HG03095 (cell line): ENCODE measurements around the gene MTHFR.

Experiments
- ATAC-seq: cut with Tn5 transposase; IDR thresholded peaks from one replicate; pipeline ENCODE4 v1.9.1; 2021; ENCODE audit warnings: moderate library complexity; ENCODE audit not compliant: unreplicated experiment

Gene MTHFR

DNA sequence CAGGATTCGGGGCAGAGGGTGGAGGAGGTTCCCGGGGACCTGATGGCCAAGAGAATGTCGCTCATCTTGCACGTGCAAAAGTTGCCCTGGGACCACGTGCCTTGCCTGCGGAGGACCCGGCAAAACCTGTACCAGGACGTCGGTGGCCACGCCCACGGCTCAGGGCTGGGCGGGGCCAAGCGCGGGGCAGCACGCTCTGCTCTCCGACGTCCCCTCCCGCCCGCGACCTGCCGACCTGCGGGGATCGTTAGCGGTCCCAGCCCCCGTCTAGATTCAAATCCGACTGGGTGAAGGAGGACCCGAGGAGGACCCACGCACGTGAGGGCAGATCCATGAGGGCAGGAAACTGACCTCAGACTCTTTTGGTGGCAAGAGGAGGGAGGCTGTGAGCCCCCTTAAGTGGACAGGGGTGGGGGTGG is 43.8 kb downstream of the MTHFR start, which contains the start of gene C1orf167:
Gene C1orf167 (plus strand): TSS at position 206 of the 419 bp plus-strand sequence. CDS start 2,208 bp downstream, outside the sequence.
- ATAC-seq = no peak

DNA sequence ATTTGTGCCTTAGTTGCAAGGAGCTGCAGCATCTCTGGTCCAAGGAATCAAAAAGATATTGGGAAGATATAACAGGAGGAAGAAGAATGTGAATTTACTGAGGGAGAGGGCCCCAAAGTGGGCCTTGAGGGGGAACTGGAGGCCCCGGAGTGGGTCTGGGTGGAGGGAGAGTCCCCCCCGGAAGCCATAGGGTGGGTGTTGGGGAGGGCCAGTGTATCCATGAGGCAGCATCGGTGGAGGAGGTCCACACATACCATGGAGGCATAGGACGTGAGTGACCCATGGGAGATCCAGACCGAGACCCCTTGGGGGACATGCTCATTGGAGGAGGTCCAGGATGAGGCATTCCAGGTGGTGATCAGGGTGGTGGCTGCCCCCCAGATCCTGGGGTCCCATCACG is 44.5 kb downstream of the MTHFR start:
- ATAC-seq = no peak

DNA sequence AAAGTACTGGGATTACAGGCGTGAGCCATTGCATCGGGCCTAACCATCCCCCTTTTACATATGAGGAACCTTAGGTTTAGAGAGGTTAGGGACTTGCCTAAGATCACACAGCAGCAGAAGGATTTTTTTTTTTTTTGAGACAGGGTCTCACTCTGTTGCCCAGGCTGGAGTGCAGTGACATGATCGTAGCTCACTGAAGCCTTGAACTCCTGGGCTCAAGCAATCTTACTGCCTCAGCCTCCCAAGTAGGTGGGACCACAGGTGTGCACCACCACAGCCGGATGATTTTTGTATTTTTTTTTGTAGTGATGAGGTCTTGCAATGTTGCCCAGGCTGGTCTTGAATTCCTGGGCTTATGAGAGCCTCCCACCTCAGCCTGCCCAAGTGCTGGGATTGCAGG is 46.0 kb downstream of the MTHFR start:
- no peak for ATAC-seq

DNA sequence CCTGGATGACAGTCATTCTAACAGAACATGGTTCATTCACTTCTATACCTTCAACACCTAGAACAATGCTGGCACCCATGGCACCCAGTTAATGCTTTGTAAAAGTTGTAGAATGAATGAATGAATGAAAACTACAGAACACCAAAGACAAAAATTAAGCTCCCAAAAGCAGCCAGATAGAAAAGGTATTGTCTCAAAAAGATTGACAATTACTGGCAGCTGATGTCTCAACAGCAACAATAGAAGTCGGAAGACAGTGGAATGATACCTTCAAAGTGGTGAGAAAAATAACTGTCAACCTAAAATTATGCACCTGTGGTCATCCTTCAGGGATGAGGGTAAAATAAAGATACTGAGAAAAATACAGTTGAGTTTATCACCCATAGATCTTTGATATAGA is 48.7 kb downstream of the MTHFR start:
- ATAC-seq = no peak

DNA sequence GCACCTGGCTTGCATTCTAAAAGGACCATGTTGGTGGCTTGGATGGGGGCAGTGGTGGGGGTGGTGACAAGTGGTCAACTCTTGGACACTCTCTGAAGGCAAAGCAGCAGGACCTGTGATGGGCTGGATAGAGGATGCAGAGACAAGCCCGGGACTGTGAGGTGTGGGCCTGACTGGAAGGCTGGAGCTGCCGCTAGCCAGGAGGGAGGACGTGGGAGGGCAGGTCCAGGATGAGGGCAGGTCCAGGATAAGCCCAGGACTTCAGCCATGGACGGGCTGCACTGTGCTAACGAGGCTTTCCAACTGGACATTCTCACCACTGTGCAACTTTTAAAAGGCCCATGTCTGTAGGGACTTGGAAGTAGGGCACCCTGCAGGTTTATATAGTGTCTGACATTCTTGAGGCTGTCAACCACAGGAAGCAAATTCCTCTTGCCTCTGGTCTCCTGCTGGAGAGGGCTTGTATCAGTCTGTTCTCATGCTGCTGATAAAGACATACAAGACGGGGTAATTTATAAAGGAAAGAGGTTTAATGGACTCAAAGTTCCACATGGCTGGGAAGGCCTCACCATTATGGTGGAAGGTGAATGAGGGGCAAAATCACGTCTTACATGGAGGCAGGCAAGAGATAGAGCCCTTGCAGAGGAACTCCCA is 52.1 kb downstream of the MTHFR start:
- ATAC-seq = no peak

DNA sequence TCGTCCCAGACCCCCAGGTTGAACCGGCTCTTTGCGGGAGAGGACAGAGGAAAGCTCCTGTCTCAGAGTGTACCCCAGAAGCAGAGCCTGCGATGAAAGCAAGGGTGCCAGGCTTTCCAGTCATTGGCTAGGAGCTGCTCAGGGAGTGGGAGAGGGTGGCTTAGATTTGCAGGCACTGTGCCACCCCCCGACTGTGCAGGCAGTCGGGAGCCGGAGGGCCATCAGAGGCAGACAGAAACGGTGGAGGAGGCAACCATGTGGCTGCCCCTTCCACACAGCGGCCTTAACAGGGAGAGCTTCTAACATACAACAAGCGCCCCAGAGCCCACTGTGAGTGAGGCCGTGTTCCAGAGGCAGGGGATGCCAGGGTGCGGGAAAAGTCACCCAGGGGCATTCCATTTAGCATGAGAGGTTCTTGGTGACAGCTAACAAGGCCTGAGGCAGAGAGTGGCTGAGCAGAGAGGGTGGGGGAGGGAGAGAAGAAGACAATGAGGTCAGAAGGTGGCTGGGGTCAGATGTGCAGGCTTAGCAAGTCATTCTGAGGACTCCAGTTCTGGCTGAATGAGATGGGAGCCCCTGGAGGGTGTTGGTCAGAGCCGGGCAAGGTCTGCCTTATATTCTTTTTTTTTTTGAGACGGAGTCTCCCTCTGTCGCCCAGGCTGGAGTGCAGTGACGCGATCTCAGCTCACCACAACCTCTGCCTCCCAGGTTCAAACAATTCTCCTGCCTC is 53.2 kb downstream of the MTHFR start:
- no peak for ATAC-seq

DNA sequence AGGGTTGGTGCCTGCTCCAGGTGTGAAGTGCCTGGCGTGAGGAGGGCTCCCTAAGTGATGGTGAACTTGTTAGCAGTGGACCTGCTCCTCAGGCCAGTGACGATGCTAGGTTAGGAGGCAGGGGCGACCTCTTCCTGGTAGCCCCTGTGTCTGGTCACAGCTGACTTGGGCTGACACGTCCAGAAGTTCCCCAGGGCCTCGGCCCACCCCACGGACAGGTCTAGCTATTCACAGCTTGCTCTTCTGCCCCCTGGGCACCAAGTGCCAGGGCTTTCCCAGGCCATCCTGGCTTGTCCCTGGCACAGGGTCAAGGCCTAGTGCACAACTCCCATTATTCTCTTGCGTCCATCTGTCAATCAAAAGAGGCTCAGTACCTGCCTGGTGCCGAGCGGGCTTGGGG is 54.7 kb downstream of the MTHFR start:
- ATAC-seq = no peak

DNA sequence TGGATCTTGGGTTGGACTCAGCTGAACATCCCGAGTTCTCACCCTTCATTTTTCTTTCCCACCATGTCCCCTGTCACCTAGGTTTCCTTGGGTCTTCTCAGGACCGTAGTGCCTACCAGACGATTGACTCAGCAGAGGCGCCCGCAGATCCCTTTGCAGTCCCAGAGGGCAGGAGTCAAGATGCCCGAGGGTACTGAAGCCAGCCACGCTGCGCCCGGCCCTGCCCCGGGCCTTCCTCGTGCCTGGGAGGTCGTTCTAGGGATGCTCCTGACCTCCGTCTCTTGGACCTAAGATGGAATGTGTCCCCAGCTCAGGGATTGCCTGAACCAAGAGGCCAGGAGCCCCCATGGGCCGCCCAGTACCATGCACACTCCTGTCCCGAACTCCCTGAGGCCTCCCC is 55.8 kb downstream of the MTHFR start:
- no peak for ATAC-seq

DNA sequence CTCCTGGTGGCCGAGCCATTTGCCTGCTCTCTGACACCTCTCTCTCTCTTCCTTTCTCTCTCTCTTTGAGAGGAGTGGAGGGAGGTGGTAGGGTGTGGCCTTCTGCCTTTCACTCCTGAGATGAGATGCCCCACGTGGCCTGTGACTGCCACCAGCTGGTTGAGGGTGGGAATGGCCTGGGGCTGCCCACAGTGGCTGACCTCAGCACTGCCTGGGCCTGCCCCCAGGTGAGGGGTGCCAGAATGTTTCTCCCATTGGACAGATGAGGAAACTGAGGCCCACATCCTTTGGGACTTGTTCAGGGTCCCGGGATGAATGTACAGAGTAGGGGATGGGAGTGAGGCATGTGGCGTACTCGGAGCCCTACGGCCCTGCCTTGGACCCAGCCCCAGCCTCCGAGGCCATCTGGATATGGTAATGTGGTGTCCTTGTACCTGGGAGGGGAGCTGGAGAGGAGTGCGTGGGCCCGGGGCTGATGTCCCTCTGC is 56.5 kb downstream of the MTHFR start:
- ATAC-seq = no peak

DNA sequence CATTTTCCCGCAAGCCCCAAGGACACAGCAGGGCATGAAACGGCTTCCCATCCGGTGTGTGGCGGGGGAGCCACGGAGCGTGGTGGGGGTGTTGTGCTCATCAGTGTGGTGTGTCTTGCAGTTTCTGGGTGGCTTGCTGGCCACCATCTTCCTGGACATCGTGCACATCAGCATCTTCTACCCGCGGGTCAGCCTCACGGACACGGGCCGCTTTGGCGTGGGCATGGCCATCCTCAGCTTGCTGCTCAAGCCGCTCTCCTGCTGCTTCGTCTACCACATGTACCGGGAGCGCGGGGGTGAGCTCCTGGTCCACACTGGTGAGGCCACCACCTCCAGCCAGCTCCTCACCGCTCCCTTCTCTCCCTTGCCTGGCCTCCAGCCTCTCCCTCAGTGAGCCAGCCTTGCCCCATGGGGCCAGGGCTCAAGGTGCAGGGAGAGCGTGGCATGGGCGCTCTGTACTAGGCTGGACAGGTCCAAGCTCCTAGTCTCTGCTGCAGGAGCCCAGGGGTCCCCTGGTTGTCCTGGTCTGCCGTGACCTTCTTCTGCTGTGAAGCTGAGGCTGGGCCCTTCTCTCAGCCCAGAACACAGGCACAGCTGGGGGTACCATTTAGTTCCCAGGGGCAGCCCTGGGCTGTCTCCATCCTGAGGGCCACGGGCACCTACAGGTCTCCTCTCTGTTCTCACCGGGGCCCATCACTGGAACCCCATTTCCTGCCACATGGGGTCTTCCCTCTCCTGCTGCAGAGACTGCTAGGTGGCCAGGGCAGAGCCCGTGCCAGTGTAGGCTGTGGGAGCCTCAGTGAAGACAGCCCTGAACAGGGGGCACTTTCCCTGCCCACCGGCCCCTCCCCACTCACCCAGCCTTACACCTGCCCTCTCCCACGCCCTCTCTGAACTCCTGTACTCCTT is 57.2 kb downstream of the MTHFR start:
- ATAC-seq = no peak

DNA sequence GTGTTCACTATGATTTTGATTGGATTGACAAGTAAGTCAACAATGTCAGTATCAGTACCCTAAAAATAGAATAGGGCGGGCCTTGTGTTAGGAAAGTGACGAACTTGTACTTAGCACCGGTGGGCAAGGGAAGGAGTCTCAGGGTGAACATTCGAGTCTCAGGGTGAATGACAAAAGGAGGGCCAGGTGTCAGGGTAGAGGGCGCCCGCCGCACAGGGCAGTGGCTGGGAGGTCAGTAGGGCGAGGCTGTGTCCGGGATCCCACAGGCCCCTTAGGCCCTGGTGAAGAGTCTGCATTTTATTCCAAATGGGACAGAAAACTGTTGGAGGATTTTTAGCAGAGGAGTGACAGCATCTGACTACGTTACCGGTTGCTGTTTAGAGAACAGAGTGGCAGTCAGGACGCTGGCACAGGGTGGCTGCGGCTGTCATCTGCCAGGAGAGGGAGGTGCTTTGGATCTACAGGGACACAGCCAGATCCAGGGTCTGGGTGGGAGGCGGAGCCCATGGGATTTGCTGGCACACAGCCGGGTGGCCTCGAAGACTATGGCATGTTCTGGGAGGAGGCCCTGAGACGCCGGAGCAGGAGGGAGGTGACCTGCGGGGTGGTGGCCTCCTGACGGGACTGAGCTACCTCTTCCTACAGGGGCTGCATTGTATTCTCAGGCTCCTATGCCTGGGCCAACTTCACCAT is 58.8 kb downstream of the MTHFR start:
- ATAC-seq = no peak

DNA sequence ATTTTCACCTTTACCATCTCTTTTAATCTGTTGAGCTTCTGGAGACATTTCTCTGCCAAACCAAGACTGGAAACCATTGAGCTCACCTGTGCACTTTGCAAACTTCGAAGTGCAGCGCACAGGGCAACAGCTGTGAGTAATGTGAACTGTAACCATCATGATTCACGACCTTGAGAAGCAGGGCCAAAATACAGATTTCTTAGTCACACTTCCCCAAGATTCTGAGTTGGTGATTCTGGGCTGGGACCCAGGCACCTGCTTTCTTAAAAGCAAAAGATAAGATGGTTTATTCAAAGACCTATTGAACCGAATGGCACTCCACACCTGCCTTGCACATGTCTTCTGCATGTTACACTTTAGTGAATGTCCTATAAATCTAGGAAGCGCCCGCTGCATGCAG is 59.7 kb downstream of the MTHFR start:
- no peak for ATAC-seq

DNA sequence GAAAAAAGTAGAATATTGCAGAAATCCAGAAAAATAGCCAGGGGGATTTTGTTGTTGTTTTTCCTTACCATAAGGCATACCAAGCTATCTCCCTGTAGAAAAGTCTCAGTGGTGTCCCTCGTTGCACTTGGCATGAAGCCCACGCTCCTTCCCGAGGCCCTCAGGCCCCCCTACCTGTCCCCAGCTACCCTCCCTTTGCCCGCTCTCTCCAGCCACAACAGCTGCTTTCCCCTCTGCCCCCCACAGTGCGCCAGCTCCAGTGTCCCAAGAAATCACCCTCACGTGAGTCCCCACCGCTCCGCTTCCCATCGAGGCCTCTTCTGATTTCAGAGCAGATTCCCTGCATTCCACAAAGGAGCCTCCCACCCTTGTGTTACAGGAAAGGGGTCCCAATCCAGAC is 61.5 kb downstream of the MTHFR start:
- ATAC-seq = no peak

DNA sequence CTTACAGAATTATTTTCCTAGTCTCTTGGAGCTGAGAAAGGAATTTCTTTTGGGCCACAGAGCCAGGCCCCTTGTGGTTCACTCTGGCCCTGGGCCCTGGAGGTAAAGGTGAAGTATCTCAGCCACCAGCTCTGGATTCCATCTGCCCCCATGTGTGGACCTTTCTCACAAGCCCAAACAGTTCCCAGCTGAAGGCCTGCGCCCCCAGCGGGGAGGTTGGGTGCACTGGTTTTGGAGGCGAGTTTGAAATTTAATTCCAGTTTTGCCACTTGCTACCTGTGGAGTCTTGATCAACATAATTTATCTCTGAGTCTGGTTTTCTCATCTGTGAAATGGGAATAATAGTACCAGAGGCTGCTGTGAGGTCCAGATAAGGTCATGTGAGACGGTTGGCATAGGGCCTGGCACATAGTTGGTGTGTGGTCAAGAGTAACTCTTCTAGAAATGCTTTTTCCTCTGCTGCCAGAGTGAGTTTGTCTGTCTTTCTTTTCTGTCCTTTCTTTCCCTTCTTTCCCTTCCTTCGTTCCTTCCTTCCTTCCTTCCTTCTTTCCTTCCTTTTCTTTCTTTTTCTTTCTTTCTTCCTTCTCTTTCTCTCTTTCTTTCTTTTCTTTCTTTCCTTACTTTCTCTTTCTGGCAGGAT is 63.7 kb downstream of the MTHFR start:
- no peak for ATAC-seq

DNA sequence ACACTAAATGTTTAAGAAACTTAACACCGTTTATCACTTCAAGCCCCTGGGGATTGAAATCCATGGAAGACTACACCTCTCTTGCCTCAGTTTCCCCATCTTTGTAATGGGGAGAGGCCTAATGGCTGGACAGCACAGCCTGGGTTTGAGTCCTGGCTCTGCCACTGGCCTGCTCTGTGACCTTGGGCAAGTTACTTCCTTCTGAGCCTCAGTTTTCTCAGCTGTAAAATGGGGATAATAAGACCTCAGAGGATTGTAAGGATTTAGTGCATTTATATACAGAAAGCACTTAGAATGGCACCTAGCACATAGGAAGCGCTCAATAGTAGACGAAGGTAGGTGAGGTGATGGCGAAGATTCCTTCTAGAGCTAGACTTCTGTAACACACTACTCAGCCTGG is 64.3 kb downstream of the MTHFR start:
- no peak for ATAC-seq

DNA sequence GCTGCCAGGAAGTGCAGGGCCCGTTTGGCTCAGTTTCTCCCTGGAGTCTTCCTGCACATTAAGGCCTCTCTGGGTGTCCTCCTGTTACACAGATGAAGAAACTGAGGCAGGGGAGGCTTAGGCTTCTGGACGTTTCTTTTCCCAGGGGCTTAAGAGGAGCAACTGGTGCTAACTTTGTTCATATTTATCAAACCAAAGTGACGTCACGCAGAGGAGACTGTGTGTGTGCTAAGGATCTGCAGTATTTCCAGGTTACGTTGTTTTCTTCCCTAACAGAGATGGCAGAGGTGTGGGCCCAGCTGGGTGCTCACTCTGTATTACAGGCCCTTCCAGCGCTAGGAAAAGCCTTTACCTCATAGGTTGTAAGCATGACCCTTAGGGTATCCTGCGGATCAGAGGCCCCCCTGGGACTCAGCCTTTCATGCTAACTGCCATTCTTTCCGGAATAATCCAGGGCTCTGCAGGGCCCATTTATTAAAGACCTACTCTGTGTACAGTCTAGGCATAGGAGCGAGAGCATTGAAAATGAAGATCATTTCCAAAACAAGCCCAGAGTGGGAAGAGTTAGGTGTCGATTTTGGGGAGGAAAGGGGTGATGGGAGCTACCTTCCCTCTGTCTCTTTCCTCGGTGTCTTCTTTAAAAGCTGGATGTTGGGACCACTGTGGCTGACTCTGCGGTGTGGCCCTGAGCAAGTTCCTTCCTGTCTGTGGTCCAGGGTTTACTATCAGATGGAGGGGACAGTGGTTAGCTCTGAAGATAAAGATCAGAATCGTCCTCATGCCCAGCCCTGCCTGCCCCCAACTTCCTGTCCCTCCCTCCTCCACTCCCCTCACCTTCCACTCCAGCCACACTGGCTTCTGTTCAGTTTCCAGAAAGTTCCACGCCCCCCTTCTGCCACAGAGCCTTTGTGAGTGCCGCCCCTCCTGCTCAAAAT is 65.2 kb downstream of the MTHFR start:
- ATAC-seq = no peak

DNA sequence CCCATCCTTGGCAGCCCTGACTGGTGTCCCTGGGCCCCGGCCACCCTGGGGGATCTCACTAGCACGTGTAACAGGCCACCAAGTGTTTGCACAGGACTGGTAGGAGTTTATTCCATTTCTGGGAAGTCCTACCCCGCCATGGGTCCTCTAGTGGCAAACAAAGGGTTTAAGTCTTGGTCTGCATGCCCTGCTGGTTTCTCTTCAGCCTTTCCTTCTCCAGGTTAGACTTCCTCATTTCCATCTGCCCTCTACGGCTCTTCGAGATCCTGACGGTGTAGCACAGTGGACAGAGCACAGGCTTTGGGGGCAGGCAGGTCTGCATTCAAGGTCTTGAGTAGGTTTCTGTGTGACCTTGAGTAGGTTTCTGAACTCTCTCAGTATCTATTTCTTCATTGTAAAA is 67.0 kb downstream of the MTHFR start:
- no peak for ATAC-seq

DNA sequence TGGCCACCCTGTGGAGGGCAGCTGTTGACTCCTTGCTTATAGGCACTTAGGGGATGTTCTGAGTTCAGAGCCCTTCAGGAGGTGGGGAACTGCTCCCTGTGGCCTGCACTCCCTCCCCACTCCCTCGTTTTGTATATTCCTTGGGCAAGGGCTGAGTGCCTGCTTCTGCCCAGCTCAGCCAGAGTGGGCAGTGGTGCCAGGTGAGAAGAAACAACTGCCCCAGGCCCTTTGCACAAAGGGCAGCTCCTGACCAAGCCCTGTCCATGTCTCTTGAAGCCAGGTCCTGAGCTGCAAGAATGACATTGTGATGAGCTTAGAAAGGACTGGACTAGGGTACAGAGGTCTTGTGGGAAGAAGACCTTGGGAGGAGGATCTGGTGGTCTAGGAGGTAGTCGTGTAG is 67.7 kb downstream of the MTHFR start:
- no peak for ATAC-seq
